Muscle of back (tissue), 11 donors: Measurements from ENCODE around the gene POC5. TPM values are rescaled to one million over a fixed set of nuclear protein-coding genes. Genes with fewer than 3 reads are reported as not detected.

ENCODE experiments used
- DNase-seq, 3 donors: peaks; one replicate each; pipeline versions ENCODE4 v3.0.0 to v3.0.0-alpha.2; 2013
- polyA plus RNA-seq, 10 donors: library from polyadenylated mRNA; unstranded; fragments of 120-200 nt; gene quantifications; one replicate each; pipeline ENCODE4 v1.2.1, GENCODE V29; 2013; ENCODE audit not compliant: insufficient read length in 10 of 10

The POC5 gene
- polyA plus RNA-seq, 10 donors = 5.9 to 9.8 (median 8.1) TPM

- DNase-seq = no peak
Observed at GRCh38 chr5:75660678-75661465, 56.4 kb downstream of the POC5 start.

GRCh38 chr5:75659791-75660450 lies 57.3 kb downstream of the POC5 start:
- DNase-seq = no peak

- DNase-seq = peak in 1 of 3 donors; percentile 58
Observed at GRCh38 chr5:75656311-75657003, 60.8 kb downstream of the POC5 start.

GRCh38 chr5:75654693-75655295 lies 62.4 kb downstream of the POC5 start:
- no peak for DNase-seq

- DNase-seq = peak in 1 of 3 donors; percentile 52
Observed at GRCh38 chr5:75653521-75653920, 63.7 kb downstream of the POC5 start.

- DNase-seq = no peak
Observed at GRCh38 chr5:75651575-75652238, 65.5 kb downstream of the POC5 start.

- DNase-seq = no peak
Observed at GRCh38 chr5:75648712-75649111, 68.5 kb downstream of the POC5 start.

- no peak for DNase-seq
Observed at GRCh38 chr5:75640826-75641225, 76.4 kb downstream of the POC5 start.

- DNase-seq = peak; percentile 61 to 85 (median 67)
Observed at GRCh38 chr5:75640395-75640794, 76.8 kb downstream of the POC5 start.

GRCh38 chr5:75639535-75640311 lies 77.5 kb downstream of the POC5 start:
- DNase-seq = peak; percentile 17 to 54 (median 42)

GRCh38 chr5:75637949-75638348 lies 79.3 kb downstream of the POC5 start:
- no peak for DNase-seq

GRCh38 chr5:75632321-75632720 lies 84.9 kb downstream of the POC5 start:
- no peak for DNase-seq

GRCh38 chr5:75630875-75631274 lies 86.4 kb downstream of the POC5 start:
- DNase-seq = no peak

- DNase-seq = peak in 2 of 3 donors; percentile 34 to 48
Observed at GRCh38 chr5:75627801-75628200, 89.4 kb downstream of the POC5 start.

GRCh38 chr5:75626959-75627358 lies 90.3 kb downstream of the POC5 start:
- DNase-seq = no peak

Other genes with a start within 250 kb of the POC5 start
- gene CERT1, start 205.8 kb downstream of the POC5 start, polyA plus RNA-seq = 10 to 100 TPM; 32.0 to 47.4 (median 35.4) TPM
- gene POLK, start 205.5 kb downstream of the POC5 start, polyA plus RNA-seq = 10 to 100 TPM; 15.3 to 31.7 (median 24.1) TPM
- gene ANKDD1B, start 106.0 kb downstream of the POC5 start, polyA plus RNA-seq = 1 to 10 TPM in 5 of 10 donors, under 1 TPM in 5; 0.43 to 1.8 (median 1.0) TPM